GM19239 (cell line): ENCODE data around the gene DISP2.
A peak's percentile ranks its signal among the peaks of the same experiment; 100 is the strongest.

Source experiments
- DNase-seq: peaks from one replicate; pipeline ENCODE4 v3.0.0; 2011; ENCODE audit warnings: low spot score; ENCODE audit not compliant: insufficient read length
- FAIRE-seq: peaks from 2 replicates; lab custom pipeline; 2011; peaks lifted over from hg19 to GRCh38; lab: Jason Lieb, UNC

DISP2 gene

DNA sequence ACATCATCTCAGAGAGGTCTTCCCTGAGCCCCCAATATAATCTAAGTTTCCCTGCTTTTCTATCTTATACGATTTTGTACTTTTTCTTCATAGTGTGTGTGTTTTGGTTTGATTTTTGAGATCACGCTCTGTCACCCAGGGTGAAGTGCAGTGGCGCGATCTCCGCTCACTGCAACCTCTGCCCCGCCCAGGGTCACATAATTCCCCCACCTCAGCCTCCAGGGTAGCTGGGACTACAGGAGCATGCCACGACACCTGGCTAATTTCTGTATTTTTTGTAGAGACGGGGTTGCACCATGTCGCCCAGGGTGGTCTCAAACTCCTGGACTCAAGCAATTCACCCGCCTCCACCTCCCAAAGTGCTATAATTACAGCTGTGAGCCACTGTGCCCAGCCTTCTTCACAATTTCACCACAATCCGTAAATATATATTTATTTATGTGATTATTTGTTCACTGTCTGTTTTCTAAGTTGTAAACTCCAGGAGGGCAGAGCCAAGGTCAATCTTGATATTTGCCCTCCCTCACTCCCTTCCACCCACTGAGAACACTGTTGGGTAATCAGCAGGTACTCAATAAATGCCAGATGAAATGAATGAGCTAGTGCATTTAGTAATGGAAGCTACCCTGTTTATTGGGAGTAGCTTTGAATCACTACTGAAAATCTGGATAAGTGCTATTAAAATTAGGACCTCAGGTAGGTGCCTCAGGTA is 24.0 kb downstream of the DISP2 start:
- FAIRE-seq: no peak
- no peak for DNase-seq

DNA sequence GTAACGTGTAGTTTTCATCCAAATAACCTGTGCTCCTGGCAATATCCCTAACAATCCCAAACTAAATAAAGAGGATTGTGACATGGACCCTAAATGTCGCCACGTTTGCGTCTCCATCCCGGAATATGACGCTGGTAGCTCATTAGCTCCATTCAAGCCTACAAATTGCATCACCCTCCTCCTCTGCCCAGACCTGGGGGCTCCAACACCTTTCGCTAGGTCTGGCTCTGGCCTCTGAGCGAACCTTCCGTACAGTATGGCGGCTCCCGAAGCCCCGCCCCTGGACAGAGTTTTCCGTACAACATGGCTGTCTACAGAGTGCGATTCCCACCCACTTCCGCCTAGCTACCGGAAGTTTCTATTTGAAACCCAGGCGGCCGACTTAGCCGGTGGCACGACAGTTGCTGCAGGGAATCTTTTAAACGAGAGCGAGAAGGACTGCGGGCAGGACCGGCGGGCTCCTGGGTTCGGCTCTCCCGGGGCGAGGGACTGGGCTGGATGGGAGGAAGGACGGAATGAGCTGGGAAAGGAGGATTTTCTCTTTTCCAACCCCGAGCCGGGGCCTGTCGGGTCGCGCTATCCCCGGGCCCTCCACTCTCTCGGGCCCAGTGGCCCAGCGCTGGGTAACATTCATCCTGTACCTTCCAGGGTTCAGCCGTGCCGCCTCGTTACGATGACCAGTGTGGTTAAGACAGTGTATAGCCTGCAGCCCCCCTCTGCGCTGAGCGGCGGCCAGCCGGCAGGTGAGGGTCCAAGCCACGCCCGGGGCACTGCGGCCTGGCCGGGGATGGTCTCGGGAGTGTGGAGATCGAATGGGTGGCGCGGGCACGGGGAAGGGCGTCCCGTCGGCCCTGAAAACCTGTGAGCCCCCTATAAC is 24.8 kb downstream of the DISP2 start, which contains the start of gene KNSTRN:
Gene KNSTRN (plus strand): TSS at position 142 of the 877 bp plus-strand sequence. CDS start 115 bp downstream, at position 257.
- DNase-seq (peak; percentile 88), FAIRE-seq (peak; percentile 98)

DNA sequence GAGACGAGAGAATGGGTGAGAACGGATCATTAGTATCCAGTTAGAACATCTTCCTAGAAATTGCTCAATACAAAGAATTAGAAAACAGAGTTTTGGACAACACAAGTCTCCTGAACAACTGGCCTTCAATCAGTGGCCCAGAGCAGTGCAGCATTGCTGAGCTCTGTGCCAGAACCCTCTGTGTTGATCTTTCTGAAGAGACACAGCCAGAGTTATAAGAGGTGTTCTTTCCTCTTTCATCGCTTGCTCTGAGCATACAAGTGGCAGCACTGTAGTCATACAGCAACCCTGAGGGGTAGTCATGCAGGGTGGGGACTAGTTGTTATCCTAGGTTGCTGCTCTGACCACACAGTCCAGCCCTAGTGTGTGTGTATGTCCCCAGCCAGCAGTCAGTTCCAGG is 28.5 kb downstream of the DISP2 start:
- DNase-seq: no peak
- no peak for FAIRE-seq

DNA sequence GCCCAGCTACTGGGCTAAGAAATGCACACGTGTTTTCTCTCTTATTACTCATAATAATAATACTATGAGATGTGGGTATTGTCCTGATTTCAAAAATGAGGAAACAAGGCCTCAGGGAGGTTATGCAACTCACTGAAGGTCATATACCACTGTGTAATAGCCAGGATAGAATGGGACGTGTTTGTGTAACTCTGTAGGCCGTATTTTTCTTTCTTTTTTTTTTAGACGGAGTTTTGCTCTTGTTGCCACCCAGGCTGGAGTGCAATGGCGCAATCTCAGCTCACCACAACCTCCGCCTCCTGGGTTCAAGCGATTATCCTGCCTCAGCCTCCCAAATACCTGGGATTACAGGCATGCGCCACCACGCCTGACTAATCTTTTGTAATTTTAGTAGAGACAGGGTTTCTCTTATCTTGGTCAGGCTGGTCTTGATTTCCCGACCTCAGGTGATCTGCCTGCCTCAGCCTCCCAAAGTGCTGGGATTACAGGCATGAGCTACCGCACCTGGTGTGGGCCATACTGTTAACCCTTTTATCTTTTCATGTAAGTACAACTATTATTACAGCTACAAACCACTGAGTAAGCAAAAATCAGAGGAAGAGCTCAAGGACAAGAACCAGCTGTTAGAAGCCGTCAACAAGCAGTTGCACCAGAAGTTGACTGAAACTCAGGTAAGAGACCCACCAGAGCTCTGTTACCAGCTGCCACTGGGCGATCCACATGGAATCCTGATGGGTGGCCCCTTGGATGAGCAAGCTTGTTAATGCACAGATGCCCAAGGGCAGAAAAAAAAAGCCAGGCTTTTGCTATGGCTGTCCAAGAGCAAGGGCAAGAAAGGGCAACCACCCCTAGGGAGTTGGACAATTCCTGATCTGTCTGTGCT is 31.2 kb downstream of the DISP2 start:
- DNase-seq (no peak), FAIRE-seq (no peak)

DNA sequence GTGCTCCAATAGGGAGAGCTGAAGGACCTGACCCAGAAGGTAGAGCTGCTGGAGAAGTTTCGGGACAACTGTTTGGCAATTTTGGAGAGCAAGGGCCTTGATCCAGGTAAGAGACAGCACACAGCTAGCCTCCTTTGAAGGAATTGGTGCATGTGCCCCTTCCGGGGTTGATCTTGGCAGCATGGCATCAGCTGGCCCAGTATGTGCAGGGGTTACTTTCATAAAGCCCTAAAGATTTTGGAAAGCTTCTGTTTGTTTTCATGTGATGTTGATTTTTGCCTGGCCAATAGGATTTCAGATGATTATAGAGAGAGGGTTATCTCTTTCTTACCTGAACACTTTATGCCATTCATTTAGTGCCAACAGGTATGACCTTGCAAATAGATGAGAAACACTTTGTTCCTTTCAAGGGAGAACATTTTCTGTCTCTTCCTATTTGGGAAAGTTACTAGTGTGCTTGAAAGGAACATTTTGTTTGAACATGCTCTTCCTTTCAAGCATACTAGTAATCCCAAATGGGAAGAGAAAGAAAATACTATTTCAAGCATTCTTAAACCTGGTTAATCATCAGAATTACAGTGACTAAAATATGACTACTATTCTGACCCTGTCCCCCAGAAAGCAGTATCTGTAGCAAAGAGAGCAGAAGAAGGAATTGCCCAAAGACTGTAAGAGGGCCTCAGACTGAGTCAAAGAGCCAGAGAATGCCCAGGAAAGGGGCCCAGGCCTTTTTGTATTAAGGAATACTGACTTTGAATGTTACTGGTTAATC is 32.0 kb downstream of the DISP2 start:
- FAIRE-seq: no peak
- no peak for DNase-seq

DNA sequence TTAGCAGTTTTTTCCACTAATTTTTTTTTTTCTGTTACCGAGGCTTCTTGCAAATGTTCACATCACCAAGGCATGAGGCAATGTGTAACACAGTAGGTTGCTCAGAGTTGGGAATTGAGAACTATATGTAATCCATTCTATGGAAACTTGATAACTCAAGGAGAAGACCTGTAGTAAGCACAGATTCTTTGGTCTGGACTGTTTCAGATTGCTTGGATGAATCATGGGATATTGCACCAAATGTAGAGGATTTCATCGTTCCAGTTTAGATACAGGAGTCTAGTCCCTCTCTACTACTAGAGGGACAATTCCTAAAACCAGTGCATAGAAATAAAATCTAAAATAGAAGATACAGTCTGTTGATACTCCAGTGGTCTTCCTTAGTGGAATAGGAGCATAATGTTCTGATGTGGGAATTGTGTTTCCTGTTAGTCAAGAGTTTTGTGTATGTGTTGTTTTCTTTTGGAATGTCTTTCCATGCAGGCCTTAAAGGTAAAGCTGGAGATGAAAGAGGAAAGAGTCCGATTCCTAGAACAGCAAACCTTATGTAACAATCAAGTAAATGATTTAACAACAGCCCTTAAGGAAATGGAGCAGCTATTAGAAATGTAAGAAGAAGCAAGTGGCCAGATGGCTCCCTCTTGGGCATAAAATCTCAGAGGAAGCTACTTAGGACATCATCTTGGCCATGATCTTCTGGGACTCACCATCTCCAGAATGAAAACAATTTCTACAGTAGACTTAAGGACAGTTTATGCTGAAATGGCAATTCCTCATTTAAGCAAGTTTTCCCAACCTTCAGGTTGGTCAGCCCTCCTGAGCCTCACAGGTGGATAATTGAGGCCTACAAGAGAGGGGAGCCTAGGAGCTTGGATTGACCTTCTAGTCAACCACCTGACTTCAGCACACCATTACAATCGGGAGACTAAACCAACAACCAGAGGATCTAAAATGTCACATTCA is 35.2 kb downstream of the DISP2 start:
- FAIRE-seq: no peak
- DNase-seq: no peak

DNA sequence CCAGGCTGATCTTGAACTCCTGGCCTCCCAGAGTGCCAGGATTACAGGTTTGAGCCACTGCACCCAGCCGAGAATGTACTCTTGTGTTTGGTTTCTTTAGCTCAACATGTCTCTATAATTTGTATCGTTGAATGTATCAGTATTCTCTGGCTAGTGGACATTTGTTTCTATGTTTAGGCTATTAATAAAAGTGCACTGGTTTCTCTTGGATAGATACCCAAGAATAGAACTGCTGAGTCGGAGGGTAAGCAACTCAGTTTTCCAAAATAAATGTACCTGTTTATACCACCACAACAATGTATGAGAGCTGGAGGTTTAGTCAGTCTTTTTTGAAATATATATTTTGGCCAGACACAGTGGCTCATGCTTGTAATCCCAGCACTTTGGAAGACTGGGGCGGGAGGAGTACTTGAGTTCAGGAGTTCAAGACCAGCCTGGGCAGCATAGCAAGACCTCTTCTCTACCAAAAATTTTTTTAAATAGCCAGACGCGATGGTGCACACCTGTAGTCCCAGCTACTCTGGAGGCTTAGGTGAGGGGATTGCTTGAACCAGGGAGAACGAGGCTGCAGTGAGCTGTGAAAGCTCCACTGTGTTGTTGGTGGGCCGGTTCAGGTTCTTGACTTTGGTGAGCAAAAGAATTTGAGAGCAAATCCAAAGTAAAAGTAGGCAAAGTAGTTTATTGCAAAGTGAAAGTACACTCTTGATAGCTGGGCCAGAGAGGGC is 39.8 kb downstream of the DISP2 start:
- no peak for FAIRE-seq
- DNase-seq: no peak

DNA sequence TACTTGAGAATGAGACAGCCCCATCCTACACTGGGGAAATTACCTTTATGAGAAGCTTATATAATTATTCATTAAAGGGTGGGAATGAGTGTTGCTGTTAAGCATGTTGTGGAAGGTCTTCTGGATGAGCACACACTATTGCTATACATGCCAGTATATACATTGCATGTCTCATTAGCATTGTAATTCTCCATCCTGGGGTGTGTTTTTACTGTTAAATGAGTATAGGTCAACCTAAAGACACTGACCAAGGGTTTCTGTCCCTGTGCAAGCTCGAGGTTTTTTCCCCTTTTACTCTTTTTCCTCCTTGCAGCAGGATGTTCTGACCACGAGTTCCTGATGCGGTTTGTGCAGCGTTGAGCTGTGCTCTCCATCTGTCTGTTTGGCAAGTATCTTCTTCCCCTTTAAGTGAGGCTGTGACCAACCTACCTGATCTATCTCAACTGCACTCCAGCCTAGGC is 40.4 kb downstream of the DISP2 start:
- FAIRE-seq (peak; percentile 82), DNase-seq (peak; percentile 47)

DNA sequence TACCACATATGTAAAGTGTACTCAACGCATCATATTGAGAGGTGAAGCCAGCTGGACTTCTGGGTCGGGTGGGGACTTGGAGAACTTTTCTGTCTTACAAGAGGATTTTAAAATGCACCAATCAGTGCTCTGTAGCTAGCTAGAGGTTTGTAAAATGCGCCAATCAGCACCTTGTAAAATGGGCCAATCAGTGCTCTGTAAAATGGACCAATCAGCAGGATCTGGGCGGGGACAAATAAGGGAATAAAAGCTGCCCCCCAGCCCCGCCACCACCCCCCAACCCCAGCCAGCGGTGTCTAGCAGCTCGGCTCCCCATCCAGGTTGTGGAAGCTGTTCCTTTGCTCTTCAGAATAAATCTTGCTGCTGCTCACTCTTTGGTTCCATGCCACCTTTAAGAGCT is 41.4 kb downstream of the DISP2 start:
- DNase-seq (no peak), FAIRE-seq (no peak)

DNA sequence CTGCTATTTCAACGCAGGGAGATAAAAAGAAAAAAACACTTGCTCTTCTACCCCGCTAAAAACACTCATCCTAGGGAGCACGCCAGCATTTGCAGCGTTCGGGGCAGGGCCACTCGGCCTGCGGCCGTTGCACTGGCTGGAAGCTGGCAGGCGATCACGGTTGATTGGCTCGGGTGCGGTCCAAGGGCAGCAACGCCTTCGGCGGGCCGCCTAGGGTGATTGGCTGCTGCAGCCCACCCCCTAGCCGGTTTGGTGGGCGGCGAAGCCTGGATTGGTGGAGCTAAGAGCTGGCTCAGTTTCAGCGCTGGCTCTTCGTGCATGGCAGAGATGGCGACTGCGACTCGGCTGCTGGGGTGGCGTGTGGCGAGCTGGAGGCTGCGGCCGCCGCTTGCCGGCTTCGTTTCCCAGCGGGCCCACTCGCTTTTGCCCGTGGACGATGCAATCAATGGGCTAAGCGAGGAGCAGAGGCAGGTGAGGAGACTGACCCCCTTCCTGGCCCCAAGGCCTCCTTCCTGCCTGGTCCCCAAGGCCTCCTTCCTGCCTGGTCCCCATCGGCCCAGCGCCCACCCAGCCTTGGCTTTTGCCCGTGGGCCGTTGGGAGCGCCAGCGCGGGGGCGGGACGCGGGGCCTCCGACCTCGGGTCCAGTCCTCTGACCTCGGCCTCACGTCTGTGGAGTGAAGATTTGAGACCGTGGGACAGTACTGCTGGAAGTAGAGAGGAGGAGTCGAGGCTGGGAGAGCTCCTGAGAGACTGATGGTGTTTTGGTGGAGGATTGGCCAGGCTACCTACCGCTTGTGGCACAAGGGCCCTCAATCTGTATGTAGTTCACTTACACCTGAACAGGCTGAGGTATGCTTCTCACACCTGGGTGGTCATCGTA is 47.7 kb downstream of the DISP2 start, which contains the start of gene IVD:
Gene IVD (plus strand): TSS at position 295 of the 881 bp plus-strand sequence. CDS start 33 bp downstream, at position 328.
- peak; percentile 97 for FAIRE-seq

GRCh38 chr15:40407330-40407990 is 49.4 kb downstream of the DISP2 start:
- DNase-seq (peak; percentile 70), FAIRE-seq (peak; percentile 94)

More for the DNA sequence above, 47.7 kb downstream of the DISP2 start, which contains the start of gene IVD:
- peak; percentile 92 for DNase-seq

GRCh38 chr15:40409366-40409765 is 51.3 kb downstream of the DISP2 start:
- DNase-seq (peak; percentile 61), FAIRE-seq (peak; percentile 96)

- FAIRE-seq (no peak), DNase-seq (no peak)
These were observed 52.5 kb downstream of the DISP2 start for GRCh38 chr15:40410476-40410875.

- FAIRE-seq: no peak
These were observed 54.2 kb downstream of the DISP2 start for GRCh38 chr15:40412095-40412759.

GRCh38 chr15:40413036-40413435 is 55.0 kb downstream of the DISP2 start:
- no peak for DNase-seq
- no peak for FAIRE-seq

More at GRCh38 chr15:40412095-40412759, 54.2 kb downstream of the DISP2 start:
- no peak for DNase-seq
